SU-DHL-6 (cell line): ENCODE measurements around the gene CNPY1.

Experiments
- H2AFZ ChIP-seq: fragments of 200-600 bp; sonication (generic); 2 replicates; pipeline ENCODE4 v1.6.1; 2014; ENCODE audit warnings: low read depth, mild to moderate bottlenecking, moderate library complexity, mixed read lengths, antibody characterized with exemption, low read length; ENCODE audit not compliant: severe bottlenecking
- H3F3A ChIP-seq: fragments of 200-600 bp; shearing (Covaris generic); 2 replicates; pipeline ENCODE4 v1.6.0; 2016; ENCODE audit warnings: antibody characterized with exemption, mild to moderate bottlenecking; ENCODE audit not compliant: insufficient read depth
- H3K27ac ChIP-seq: fragments of 200-600 bp; sonication (generic); 2 replicates; pipeline ENCODE4 v1.5.1; 2016; ENCODE audit warnings: low read depth, mild to moderate bottlenecking, low read length, moderate library complexity, mixed read lengths
- H3K27me3 ChIP-seq: fragments of 200-600 bp; sonication (generic), shearing (Covaris generic); 2 replicates; pipeline ENCODE4 v1.6.0; 2014; ENCODE audit warnings: mild to moderate bottlenecking, low read length
- H3K36me3 ChIP-seq: fragments of 200-600 bp; sonication (generic); 2 replicates; pipeline ENCODE4 v1.6.1; 2014; ENCODE audit warnings: mild to moderate bottlenecking, low read length, mixed read lengths
- H3K4me2 ChIP-seq: fragments of 300-600, 200-600 bp; shearing (Covaris generic), sonication (generic); 2 replicates; pipeline ENCODE4 v1.6.0; 2014; ENCODE audit warnings: low read length, low read depth, mild to moderate bottlenecking; ENCODE audit not compliant: poor library complexity, severe bottlenecking
- H3K4me3 ChIP-seq: fragments of 200-600 bp; sonication (generic); 2 replicates; pipeline ENCODE4 v1.5.1; 2014; ENCODE audit warnings: antibody characterized with exemption, low read length, mild to moderate bottlenecking, mixed read lengths; ENCODE audit not compliant: insufficient read depth, poor library complexity, severe bottlenecking
- H3K79me2 ChIP-seq: fragments of 200-600 bp; sonication (generic); 2 replicates; pipeline ENCODE4 v1.6.1; 2014; ENCODE audit warnings: mild to moderate bottlenecking, low read length, moderate library complexity; ENCODE audit not compliant: insufficient read depth
- H3K9ac ChIP-seq: fragments of 200-600 bp; sonication (generic); 2 replicates; pipeline ENCODE4 v1.7.0; 2014; ENCODE audit warnings: mild to moderate bottlenecking, low read length
- H3K9me2 ChIP-seq: fragments of 200-600 bp; sonication (generic); replicated peaks from 2 replicates; pipeline ENCODE4 v1.6.1; 2014; ENCODE audit warnings: low read length; ENCODE audit not compliant: insufficient read depth
- H3K9me3 ChIP-seq: fragments of 200-600 bp; sonication (generic); 2 replicates; pipeline ENCODE4 v1.6.1; 2014; ENCODE audit warnings: low read length, mixed read lengths; ENCODE audit not compliant: insufficient read depth
- H4K20me1 ChIP-seq: fragments of 200-600 bp; sonication (generic); 2 replicates; pipeline ENCODE4 v1.6.1; 2014; ENCODE audit warnings: low read depth, mild to moderate bottlenecking, antibody characterized with exemption, low read length, moderate library complexity, mixed read lengths
- CTCF ChIP-seq: fragments of 200-600 bp; sonication (generic); IDR thresholded peaks from one replicate; pipeline ENCODE4 v1.5.1; 2017; ENCODE audit warnings: antibody characterized with exemption, mild to moderate bottlenecking, low read length, moderate library complexity; ENCODE audit not compliant: insufficient read depth, poor library complexity, severe bottlenecking
- EZH2phosphoT487 ChIP-seq: fragments of 200-600 bp; sonication (generic), shearing (Covaris generic); conservative IDR thresholded peaks from 2 replicates; pipeline ENCODE4 v1.6.1; 2018; ENCODE audit warnings: mild to moderate bottlenecking, antibody characterized with exemption, low read length, moderate library complexity, mixed read lengths

CNPY1 gene

GRCh38 chr7:155589001-155589980 is 42.9 kb upstream of the CNPY1 start:
- TF ChIP-seq CTCF (no peak), EZH2phosphoT487 (no peak)
- no peaks in the 10 kb centered on the region for H3K79me2 ChIP-seq
- no peak overlapping the region for H2AFZ ChIP-seq
- H3K27me3 ChIP-seq = no peaks in the 10 kb centered on the region
- H3K27ac ChIP-seq = no peak overlapping the region
- no peak overlapping the region for H3K4me3 ChIP-seq
- H3K9me2 ChIP-seq = no peaks in the 10 kb centered on the region
- no peak overlapping the region for H3K4me2 ChIP-seq
- H3K9ac ChIP-seq = no peak overlapping the region
- H3K36me3 ChIP-seq = no peaks in the 10 kb centered on the region
- H4K20me1 ChIP-seq = no peaks in the 10 kb centered on the region
- H3K9me3 ChIP-seq = no peaks in the 10 kb centered on the region
- no peaks in the 10 kb centered on the region for H3F3A ChIP-seq

- Histone ChIP-seq H3K4me3 (no peak overlapping the region), H3K4me2 (no peak overlapping the region), H3K9ac (no peak overlapping the region), H3K36me3 (no peaks in the 10 kb centered on the region), H4K20me1 (no peaks in the 10 kb centered on the region), H3K9me3 (no peaks in the 10 kb centered on the region), H3K79me2 (no peaks in the 10 kb centered on the region), H2AFZ (no peak overlapping the region), H3K9me2 (no peaks in the 10 kb centered on the region), H3F3A (no peaks in the 10 kb centered on the region), H3K27me3 (no peaks in the 10 kb centered on the region), H3K27ac (no peak overlapping the region)
- TF ChIP-seq EZH2phosphoT487 (no peak), CTCF (no peak)
Measured at GRCh38 chr7:155588468-155588998, 42.2 kb upstream of the CNPY1 start.

- Histone ChIP-seq H2AFZ (no peak overlapping the region), H3F3A (no peaks in the 10 kb centered on the region), H3K36me3 (no peaks in the 10 kb centered on the region), H3K4me3 (no peak overlapping the region), H3K9me3 (no peaks in the 10 kb centered on the region), H4K20me1 (no peaks in the 10 kb centered on the region), H3K9ac (no peak overlapping the region), H3K27me3 (no peaks in the 10 kb centered on the region), H3K9me2 (no peaks in the 10 kb centered on the region), H3K27ac (no peak overlapping the region), H3K4me2 (no peak overlapping the region), H3K79me2 (no peaks in the 10 kb centered on the region)
- TF ChIP-seq EZH2phosphoT487 (no peak), CTCF (no peak)
Measured at GRCh38 chr7:155587486-155587885, 41.1 kb upstream of the CNPY1 start.
